Measurements from ENCODE around the gene SORCS2. TPM values are rescaled to one million over a fixed set of nuclear protein-coding genes. Genes with fewer than 3 reads are reported as not detected.

Gene SORCS2
- total and polyA plus RNA-seq, 2 donors (not counting 1 experiment from before 2014, with no cell fraction given): not detected

- Histone ChIP-seq H3K4me3 (ENCODE audit: control extremely low read depth in 1 of 5, extremely low read depth in 1 of 5, insufficient read depth in 1 of 5, low read depth in 2 of 5, low read length in 4 of 5) (no peak overlapping the region), H4K20me1 (ENCODE audit: control insufficient read depth, insufficient read depth, low read length, poor library complexity, severe bottlenecking) (no peaks in the 10 kb centered on the region), H3K27me3 (replicated peaks in 1 of 4; ENCODE audit: control extremely low read depth in 1 of 4, control insufficient read depth in 3 of 4, insufficient read depth in 4 of 4, low read length in 3 of 4) (no peaks in the 10 kb centered on the region), H3K9ac (ENCODE audit: low read length) (no peak overlapping the region), H3K27ac (ENCODE audit: low read length in 2 of 2) (no peak overlapping the region), H2AFZ (ENCODE audit: insufficient read depth, low read depth, low read length, poor library complexity, severe bottlenecking) (no peak overlapping the region), H3K36me3 (replicated peaks in 1 of 2; ENCODE audit: control extremely low read depth in 1 of 2, control insufficient read depth in 1 of 2, extremely low read depth in 1 of 2, insufficient read depth in 2 of 2, low read length in 1 of 2) (no peaks in the 10 kb centered on the region), H3K4me2 (replicated peaks; ENCODE audit: low read depth, low read length, poor library complexity, severe bottlenecking) (no peak overlapping the region), H3K4me1 (ENCODE audit: control insufficient read depth in 2 of 2, insufficient read depth in 2 of 2, low read length in 2 of 2) (no peaks in the 10 kb centered on the region), H3K79me2 (ENCODE audit: control insufficient read depth, insufficient read depth, low read length) (no peaks in the 10 kb centered on the region), H3K9me3 (ENCODE audit: control extremely low read depth in 1 of 3, control insufficient read depth in 2 of 3, insufficient read depth in 1 of 3, low read length in 2 of 3) (peaks cover 0 to 13% (median 0%) of the 10 kb centered on the region in 3 donors)
- DNase-seq (no peak), ATAC-seq (ENCODE audit: low read depth) (no peak)
- H3K27ac Mint-ChIP-seq: no peak overlapping the region
- 71% methylated on average over 7 of the region's 7 CpGs for WGBS (ENCODE audit: insufficient coverage)
- intact Hi-C loops (cut with micrococcal nuclease): no loop called here
- CTCF ChIA-PET: no interaction called here
- no peaks in the 10 kb centered on the region for H3K4me1 Mint-ChIP-seq
- POLR2A ChIA-PET: no interaction called here
- H3K27me3 Mint-ChIP-seq: no peaks in the 10 kb centered on the region
- H3K4me3 Mint-ChIP-seq: no peak overlapping the region
- no peak for TF ChIP-seq CTCF (IDR thresholded peaks at IDR 0.05)
- TF ChIP-seq EZH2 (IDR thresholded peaks at IDR 0.05; ENCODE audit: borderline replicate concordance, insufficient read depth, low read depth, low read length, poor library complexity, severe bottlenecking): no peak
- H3K9me3 Mint-ChIP-seq (ENCODE audit: insufficient read depth): peaks cover 2% of the 10 kb centered on the region
These were observed 174.6 kb downstream of the SORCS2 start for GRCh38 chr4:7366954-7367353.

GRCh38 chr4:7367406-7367805 lies 175.1 kb downstream of the SORCS2 start:
- ChIA-PET CTCF (no interaction called here), POLR2A (no interaction called here)
- Histone ChIP-seq H3K36me3 (replicated peaks in 1 of 2; ENCODE audit: control extremely low read depth in 1 of 2, control insufficient read depth in 1 of 2, extremely low read depth in 1 of 2, insufficient read depth in 2 of 2, low read length in 1 of 2) (no peaks in the 10 kb centered on the region), H3K9me3 (ENCODE audit: control extremely low read depth in 1 of 3, control insufficient read depth in 2 of 3, insufficient read depth in 1 of 3, low read length in 2 of 3) (peaks cover 0 to 13% (median 0%) of the 10 kb centered on the region in 3 donors), H3K27ac (ENCODE audit: low read length in 2 of 2) (no peak overlapping the region), H3K79me2 (ENCODE audit: control insufficient read depth, insufficient read depth, low read length) (no peaks in the 10 kb centered on the region), H3K27me3 (replicated peaks in 1 of 4; ENCODE audit: control extremely low read depth in 1 of 4, control insufficient read depth in 3 of 4, insufficient read depth in 4 of 4, low read length in 3 of 4) (no peaks in the 10 kb centered on the region), H3K4me2 (replicated peaks; ENCODE audit: low read depth, low read length, poor library complexity, severe bottlenecking) (no peak overlapping the region), H4K20me1 (ENCODE audit: control insufficient read depth, insufficient read depth, low read length, poor library complexity, severe bottlenecking) (no peaks in the 10 kb centered on the region), H3K9ac (ENCODE audit: low read length) (no peak overlapping the region), H2AFZ (ENCODE audit: insufficient read depth, low read depth, low read length, poor library complexity, severe bottlenecking) (no peak overlapping the region), H3K4me1 (ENCODE audit: control insufficient read depth in 2 of 2, insufficient read depth in 2 of 2, low read length in 2 of 2) (no peaks in the 10 kb centered on the region), H3K4me3 (ENCODE audit: control extremely low read depth in 1 of 5, extremely low read depth in 1 of 5, insufficient read depth in 1 of 5, low read depth in 2 of 5, low read length in 4 of 5) (no peak overlapping the region)
- 93% methylated on average over 12 of the region's 13 CpGs for WGBS (ENCODE audit: insufficient coverage)
- TF ChIP-seq EZH2 (IDR thresholded peaks at IDR 0.05; ENCODE audit: borderline replicate concordance, insufficient read depth, low read depth, low read length, poor library complexity, severe bottlenecking) (no peak), CTCF (IDR thresholded peaks at IDR 0.05) (no peak)
- no peak overlapping the region for H3K4me3 Mint-ChIP-seq
- intact Hi-C loops (cut with micrococcal nuclease): no loop called here
- H3K4me1 Mint-ChIP-seq: no peaks in the 10 kb centered on the region
- no peak for DNase-seq
- no peak overlapping the region for H3K27ac Mint-ChIP-seq
- H3K9me3 Mint-ChIP-seq (ENCODE audit: insufficient read depth): peaks cover 2% of the 10 kb centered on the region
- H3K27me3 Mint-ChIP-seq: no peaks in the 10 kb centered on the region
- ATAC-seq (ENCODE audit: low read depth): no peak
